Mesothelial cell of epicardium (in vitro differentiated cells): Measurements from ENCODE around the gene DYRK1A. TPM values are rescaled to one million over a fixed set of nuclear protein-coding genes. Genes with fewer than 3 reads are reported as not detected.

ENCODE experiments used
- DNase-seq, 2 experiments: peaks; one replicate each; pipeline ENCODE4 v3.0.0; 2021; ENCODE audit warnings: low spot score in 2 of 2; ENCODE audit not compliant: unreplicated experiment in 2 of 2
- H3K27ac Mint-ChIP-seq: 2 replicates; pipeline ENCODE4 v1.8.0; 2021; ENCODE audit warnings: mixed read lengths
- H3K27me3 Mint-ChIP-seq: 2 replicates; pipeline ENCODE4 v1.8.0; 2021; ENCODE audit warnings: low read depth, mixed read lengths
- H3K36me3 Mint-ChIP-seq: 2 replicates; pipeline ENCODE4 v1.8.0; 2021; ENCODE audit warnings: mixed read lengths
- H3K4me1 Mint-ChIP-seq: 2 replicates; pipeline ENCODE4 v1.8.0; 2021; ENCODE audit warnings: mixed read lengths
- H3K4me3 Mint-ChIP-seq: 2 replicates; pipeline ENCODE4 v1.8.0; 2021; ENCODE audit warnings: mild to moderate bottlenecking, moderate library complexity, mixed read lengths
- H3K9me3 Mint-ChIP-seq: 2 replicates; pipeline ENCODE4 v1.8.0; 2021; ENCODE audit warnings: mixed read lengths
- total RNA-seq: library from RNA; stranded (reverse); gene quantifications from 3 replicates; pipeline ENCODE4 v1.2.1, GENCODE V29; 2021
- TF ChIP-seq, protein P1 (sequence below): fragments of 200-600 bp; sonication (generic); IDR thresholded peaks from one replicate; pipeline ENCODE4 v1.5.0; 2021; ENCODE audit warnings: antibody characterized with exemption; ENCODE audit not compliant: unreplicated experiment

The DYRK1A gene
- total RNA-seq, 1 donor from 2014 or later, result 79.7 TPM

DNA sequence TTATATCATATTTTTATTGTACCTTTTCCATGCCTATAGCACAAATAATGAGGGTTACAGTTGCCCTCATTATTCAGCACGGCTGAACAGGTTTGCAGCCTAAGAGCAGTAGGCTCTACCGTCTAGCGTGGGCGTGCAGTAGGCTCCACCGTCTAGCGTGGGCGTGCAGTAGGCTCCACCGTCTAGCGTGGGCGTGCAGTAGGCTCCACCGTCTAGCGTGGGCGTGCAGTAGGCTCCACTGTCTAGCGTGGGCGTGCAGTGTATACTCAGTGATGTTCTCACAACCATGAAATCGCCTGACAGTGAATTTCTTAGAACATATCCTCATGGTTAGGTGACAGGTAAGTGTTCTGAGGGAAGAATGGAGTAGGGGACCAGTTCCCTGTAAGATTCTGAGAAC lies 84.9 kb downstream of the DYRK1A start:
- H3K36me3 Mint-ChIP-seq, result peaks cover 12% of the 10 kb centered on the region
- H3K4me1 Mint-ChIP-seq, result peaks cover 27% of the 10 kb centered on the region
- no peak for DNase-seq
- TF ChIP-seq, protein P1, sequence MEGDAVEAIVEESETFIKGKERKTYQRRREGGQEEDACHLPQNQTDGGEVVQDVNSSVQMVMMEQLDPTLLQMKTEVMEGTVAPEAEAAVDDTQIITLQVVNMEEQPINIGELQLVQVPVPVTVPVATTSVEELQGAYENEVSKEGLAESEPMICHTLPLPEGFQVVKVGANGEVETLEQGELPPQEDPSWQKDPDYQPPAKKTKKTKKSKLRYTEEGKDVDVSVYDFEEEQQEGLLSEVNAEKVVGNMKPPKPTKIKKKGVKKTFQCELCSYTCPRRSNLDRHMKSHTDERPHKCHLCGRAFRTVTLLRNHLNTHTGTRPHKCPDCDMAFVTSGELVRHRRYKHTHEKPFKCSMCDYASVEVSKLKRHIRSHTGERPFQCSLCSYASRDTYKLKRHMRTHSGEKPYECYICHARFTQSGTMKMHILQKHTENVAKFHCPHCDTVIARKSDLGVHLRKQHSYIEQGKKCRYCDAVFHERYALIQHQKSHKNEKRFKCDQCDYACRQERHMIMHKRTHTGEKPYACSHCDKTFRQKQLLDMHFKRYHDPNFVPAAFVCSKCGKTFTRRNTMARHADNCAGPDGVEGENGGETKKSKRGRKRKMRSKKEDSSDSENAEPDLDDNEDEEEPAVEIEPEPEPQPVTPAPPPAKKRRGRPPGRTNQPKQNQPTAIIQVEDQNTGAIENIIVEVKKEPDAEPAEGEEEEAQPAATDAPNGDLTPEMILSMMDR, result no peak
- H3K27me3 Mint-ChIP-seq, result no peaks in the 10 kb centered on the region
- H3K27ac Mint-ChIP-seq, result peak overlapping the region; percentile 70
- H3K4me3 Mint-ChIP-seq, result no peak overlapping the region
- no peaks in the 10 kb centered on the region for H3K9me3 Mint-ChIP-seq

DNA sequence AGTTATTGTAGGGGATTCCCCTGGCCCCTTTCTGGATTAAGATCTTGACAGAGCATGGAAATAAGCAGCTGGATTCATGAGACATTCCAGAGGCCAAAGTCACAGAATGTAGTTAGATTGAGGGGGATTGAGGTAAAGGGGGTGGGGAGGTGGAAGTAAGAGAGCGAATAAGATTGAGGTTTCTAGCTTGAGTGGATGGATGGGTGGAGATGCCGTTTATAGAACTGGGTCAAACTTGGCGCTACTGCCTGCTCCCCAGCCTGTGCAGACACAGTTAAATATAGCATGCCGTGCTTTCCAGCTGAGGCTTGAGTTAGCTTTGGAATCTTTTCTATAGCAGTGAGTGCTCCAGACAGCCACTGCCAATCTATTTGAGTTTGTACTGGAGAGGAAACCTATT lies 85.7 kb downstream of the DYRK1A start:
- no peaks in the 10 kb centered on the region for H3K9me3 Mint-ChIP-seq
- TF ChIP-seq, protein P1, result no peak
- no peak overlapping the region for H3K4me3 Mint-ChIP-seq
- peak overlapping the region; percentile 70 for H3K27ac Mint-ChIP-seq
- H3K4me1 Mint-ChIP-seq, result peaks cover 26% of the 10 kb centered on the region
- H3K27me3 Mint-ChIP-seq, result no peaks in the 10 kb centered on the region
- H3K36me3 Mint-ChIP-seq, result peaks cover 12% of the 10 kb centered on the region
- DNase-seq, result no peak

DNA sequence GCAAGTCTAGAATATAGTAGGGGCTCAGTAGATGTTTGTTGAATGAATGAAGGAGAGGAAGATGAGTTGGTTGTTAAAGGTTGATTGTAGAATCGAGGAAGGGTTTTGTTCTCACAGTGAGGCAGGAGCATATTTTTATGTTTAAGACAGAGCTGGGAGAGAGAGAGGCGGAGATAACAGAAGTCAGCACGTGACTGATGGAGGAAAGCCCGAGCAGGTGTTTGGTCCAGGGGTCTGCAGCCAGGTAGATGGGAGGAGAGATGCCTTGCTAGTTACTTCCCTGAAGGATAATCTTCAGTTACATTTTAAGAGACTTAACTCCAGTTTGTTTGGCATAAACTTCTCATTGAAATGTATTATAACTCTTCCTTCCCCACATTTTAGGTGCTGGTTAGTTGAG lies 86.8 kb downstream of the DYRK1A start:
- Mint-ChIP-seq H3K27ac (peak overlapping the region; percentile 21), H3K27me3 (no peaks in the 10 kb centered on the region), H3K4me3 (no peak overlapping the region), H3K36me3 (peaks cover 12% of the 10 kb centered on the region), H3K4me1 (peaks cover 36% of the 10 kb centered on the region), H3K9me3 (no peaks in the 10 kb centered on the region)
- TF ChIP-seq, protein P1, result no peak
- DNase-seq, result no peak

DNA sequence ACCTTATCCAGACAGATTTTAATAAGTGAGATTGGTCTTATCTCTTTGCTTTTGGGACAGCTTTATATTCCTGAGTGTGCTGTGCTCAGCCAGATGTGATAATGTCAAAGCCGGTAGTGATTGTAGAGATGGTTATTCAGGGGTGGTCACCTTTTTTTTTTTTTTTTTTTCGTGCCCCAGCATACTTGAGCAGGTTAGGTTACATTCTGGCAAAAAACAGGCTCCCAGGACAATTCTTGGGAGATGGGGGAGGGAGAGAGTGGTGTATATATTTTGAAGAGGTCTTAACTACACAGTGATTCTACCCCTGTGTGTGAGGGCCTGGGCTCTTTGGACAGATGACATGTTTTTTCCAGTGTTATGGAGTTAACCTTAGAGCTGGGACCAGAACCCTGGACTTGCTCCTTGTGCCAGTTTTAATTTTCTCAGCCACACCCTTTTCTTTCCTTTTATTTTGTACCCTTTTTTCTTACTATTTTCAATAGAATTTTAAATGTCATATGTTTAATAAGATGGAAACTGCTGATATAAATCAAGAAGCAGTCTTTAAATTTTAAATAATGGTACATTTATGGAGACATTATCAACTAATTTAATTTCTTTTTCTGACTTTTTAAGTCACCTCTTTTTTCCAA lies 88.4 kb downstream of the DYRK1A start:
- Mint-ChIP-seq H3K4me1 (peaks cover 52% of the 10 kb centered on the region), H3K9me3 (no peaks in the 10 kb centered on the region), H3K4me3 (no peak overlapping the region), H3K27me3 (no peaks in the 10 kb centered on the region), H3K36me3 (peaks cover 7% of the 10 kb centered on the region), H3K27ac (peak overlapping the region; percentile 3)
- no peak for DNase-seq
- TF ChIP-seq, protein P1, result no peak

DNA sequence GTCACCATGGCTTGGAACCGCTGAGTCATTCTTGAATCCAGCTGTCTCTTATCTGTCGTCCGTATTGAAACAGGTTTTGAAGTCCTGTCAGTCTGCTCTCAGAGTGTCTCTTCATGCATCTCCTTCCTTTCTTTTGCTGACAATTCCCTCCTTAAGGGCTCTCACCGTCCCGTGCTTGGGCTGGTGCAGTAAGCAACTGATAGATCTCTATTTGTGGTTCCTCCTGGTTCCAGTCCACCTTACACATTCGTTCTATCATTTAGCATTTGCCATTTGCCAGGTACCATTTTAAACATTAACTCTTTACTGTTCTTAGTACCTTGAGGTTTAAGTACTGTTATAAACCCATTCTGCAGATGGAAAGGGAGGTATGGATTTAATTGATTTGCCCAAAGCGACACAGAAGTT lies 88.9 kb downstream of the DYRK1A start:
- DNase-seq, result no peak
- H3K27ac Mint-ChIP-seq, result peak overlapping the region; percentile 11
- H3K36me3 Mint-ChIP-seq, result peaks cover 2% of the 10 kb centered on the region
- H3K4me1 Mint-ChIP-seq, result peaks cover 57% of the 10 kb centered on the region
- no peaks in the 10 kb centered on the region for H3K9me3 Mint-ChIP-seq
- TF ChIP-seq, protein P1, result no peak
- no peaks in the 10 kb centered on the region for H3K27me3 Mint-ChIP-seq
- H3K4me3 Mint-ChIP-seq, result no peak overlapping the region
